ENCODE measurements around the gene PIGT. TPM values are rescaled to one million over a fixed set of nuclear protein-coding genes. Genes with fewer than 3 reads are reported as not detected.

The PIGT gene
- total RNA-seq, 2 experiments from 2014 or later: 89.2 to 104 TPM

DNA sequence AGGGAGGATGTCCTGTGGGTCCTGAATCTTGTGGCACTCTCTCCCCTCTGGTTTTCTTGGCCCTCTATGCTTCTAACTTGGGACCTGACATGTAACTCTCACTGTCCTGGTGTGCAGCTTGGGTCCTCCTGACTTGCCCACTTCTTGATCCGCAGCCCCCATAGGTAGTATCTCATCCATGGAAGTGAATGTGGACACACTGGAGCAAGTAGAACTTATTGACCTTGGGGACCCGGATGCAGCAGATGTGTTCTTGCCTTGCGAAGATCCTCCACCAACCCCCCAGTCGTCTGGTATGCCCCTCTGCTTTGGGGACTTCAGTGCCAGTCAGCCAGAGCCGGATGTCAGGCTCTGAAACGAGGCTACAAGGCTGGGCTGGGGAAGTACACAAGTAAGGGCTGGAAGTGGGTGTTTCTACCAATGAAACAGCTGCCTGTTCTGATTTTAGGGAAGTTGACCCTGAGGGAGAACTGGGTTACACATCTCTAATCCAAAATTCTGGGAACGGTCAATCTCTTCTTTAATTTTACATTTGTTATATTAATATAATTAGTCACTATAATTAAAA lies 7.2 kb upstream of the PIGT start:
- Histone ChIP-seq H3K4me1 (ENCODE audit: insufficient read depth, low read length, poor library complexity, severe bottlenecking) (no peaks in the 10 kb centered on the region), H3K36me3 (ENCODE audit: insufficient read depth, low read length) (no peaks in the 10 kb centered on the region), H3K79me2 (ENCODE audit: insufficient read depth, low read depth, low read length) (no peaks in the 10 kb centered on the region), H3K9me2 (ENCODE audit: insufficient read depth, low read length) (no peaks in the 10 kb centered on the region), H2AFZ (ENCODE audit: low read length) (no peak overlapping the region), H3K9me3 (ENCODE audit: low read length) (no peaks in the 10 kb centered on the region), H4K20me1 (ENCODE audit: insufficient read depth, low read length) (no peaks in the 10 kb centered on the region), H3K27ac (ENCODE audit: low read depth, low read length, poor library complexity, severe bottlenecking) (no peak overlapping the region), H3K4me2 (ENCODE audit: low read length) (no peak overlapping the region), H3K4me3 (ENCODE audit: low read depth, low read length, poor library complexity, severe bottlenecking) (no peak overlapping the region)
- ChIA-PET CTCF (ENCODE audit: unreplicated experiment) (no interaction called here), POLR2A (no interaction called here)
- no TSS peak for BruUV-seq (replicated peaks)
- DNase-seq (ENCODE audit: low spot score): peak; percentile 27
- TF ChIP-seq EZH2phosphoT487 (IDR thresholded peaks at IDR 0.05; ENCODE audit: borderline replicate concordance, low read depth, low read length): no peak
- TF ChIP-seq, protein P1, sequence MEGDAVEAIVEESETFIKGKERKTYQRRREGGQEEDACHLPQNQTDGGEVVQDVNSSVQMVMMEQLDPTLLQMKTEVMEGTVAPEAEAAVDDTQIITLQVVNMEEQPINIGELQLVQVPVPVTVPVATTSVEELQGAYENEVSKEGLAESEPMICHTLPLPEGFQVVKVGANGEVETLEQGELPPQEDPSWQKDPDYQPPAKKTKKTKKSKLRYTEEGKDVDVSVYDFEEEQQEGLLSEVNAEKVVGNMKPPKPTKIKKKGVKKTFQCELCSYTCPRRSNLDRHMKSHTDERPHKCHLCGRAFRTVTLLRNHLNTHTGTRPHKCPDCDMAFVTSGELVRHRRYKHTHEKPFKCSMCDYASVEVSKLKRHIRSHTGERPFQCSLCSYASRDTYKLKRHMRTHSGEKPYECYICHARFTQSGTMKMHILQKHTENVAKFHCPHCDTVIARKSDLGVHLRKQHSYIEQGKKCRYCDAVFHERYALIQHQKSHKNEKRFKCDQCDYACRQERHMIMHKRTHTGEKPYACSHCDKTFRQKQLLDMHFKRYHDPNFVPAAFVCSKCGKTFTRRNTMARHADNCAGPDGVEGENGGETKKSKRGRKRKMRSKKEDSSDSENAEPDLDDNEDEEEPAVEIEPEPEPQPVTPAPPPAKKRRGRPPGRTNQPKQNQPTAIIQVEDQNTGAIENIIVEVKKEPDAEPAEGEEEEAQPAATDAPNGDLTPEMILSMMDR (conservative IDR thresholded peaks at IDR 0.05; ENCODE audit: low read length): no peak
- intact Hi-C loops (cut with micrococcal nuclease; ENCODE audit: unreplicated experiment): no loop called here

DNA sequence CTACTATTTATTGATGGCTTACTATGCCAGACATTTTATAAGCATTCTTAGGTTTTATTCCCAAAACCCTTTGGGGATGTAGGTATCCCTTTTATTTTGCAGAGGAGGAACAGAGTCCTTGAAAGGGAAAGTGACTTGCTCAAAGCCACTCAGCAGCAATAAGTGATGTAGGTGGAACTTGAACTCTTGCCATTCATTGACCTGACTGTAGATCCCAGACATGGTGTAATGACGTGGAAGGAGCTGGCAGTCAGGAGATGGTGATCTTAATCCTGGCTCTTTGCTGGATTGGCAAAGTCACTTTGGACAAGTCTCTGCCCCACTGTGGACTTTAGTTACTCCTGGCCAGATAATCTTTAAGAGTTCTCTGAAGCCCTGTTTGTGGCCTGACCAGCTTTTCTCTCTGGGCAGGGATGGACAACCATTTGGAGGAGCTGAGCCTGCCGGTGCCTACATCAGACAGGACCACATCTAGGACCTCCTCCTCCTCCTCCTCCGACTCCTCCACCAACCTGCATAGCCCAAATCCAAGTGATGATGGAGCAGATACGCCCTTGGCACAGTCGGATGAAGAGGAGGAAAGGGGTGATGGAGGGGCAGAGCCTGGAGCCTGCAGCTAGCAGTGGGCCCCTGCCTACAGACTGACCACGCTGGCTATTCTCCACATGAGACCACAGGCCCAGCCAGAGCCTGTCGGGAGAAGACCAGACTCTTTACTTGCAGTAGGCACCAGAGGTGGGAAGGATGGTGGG lies 6.2 kb upstream of the PIGT start:
- Histone ChIP-seq H3K27ac (ENCODE audit: low read depth, low read length, poor library complexity, severe bottlenecking) (no peak overlapping the region), H3K36me3 (ENCODE audit: insufficient read depth, low read length) (no peaks in the 10 kb centered on the region), H3K4me3 (ENCODE audit: low read depth, low read length, poor library complexity, severe bottlenecking) (no peak overlapping the region), H3K9me2 (ENCODE audit: insufficient read depth, low read length) (no peaks in the 10 kb centered on the region), H3K9me3 (ENCODE audit: low read length) (no peaks in the 10 kb centered on the region), H3K4me2 (ENCODE audit: low read length) (no peak overlapping the region), H2AFZ (ENCODE audit: low read length) (no peak overlapping the region), H4K20me1 (ENCODE audit: insufficient read depth, low read length) (no peaks in the 10 kb centered on the region), H3K79me2 (ENCODE audit: insufficient read depth, low read depth, low read length) (no peaks in the 10 kb centered on the region), H3K4me1 (ENCODE audit: insufficient read depth, low read length, poor library complexity, severe bottlenecking) (peaks cover 8% of the 10 kb centered on the region)
- ChIA-PET POLR2A (no interaction called here), CTCF (ENCODE audit: unreplicated experiment) (no interaction called here)
- BruUV-seq (replicated peaks): no TSS peak
- no peak for DNase-seq (ENCODE audit: low spot score)
- TF ChIP-seq EZH2phosphoT487 (IDR thresholded peaks at IDR 0.05; ENCODE audit: borderline replicate concordance, low read depth, low read length): no peak
- TF ChIP-seq, protein P1 (conservative IDR thresholded peaks at IDR 0.05; ENCODE audit: low read length): no peak
- intact Hi-C loops (cut with micrococcal nuclease; ENCODE audit: unreplicated experiment): no loop called here

DNA sequence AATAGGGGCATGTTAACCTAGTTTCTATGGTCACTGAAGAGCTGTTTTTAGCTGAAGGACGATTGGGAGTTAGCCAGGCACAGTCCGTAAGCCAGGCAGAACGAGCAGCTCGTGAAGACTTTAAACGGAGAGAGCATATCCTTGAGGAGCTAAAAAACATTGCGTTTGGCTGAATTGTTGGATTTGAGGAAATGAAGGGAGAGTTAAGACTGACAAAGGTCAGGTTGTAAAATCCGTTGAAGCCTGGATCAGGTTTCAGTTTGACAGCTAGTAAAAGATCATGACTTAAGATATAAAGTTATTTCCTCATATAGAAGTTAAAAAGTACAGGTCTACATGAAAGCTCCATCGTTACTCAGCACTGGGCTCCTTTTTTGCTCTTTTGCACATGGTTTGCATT lies 5.1 kb upstream of the PIGT start:
- Histone ChIP-seq H3K4me2 (ENCODE audit: low read length) (no peak overlapping the region), H3K27ac (ENCODE audit: low read depth, low read length, poor library complexity, severe bottlenecking) (no peak overlapping the region), H4K20me1 (ENCODE audit: insufficient read depth, low read length) (no peaks in the 10 kb centered on the region), H3K9me3 (ENCODE audit: low read length) (no peaks in the 10 kb centered on the region), H3K9me2 (ENCODE audit: insufficient read depth, low read length) (no peaks in the 10 kb centered on the region), H3K79me2 (ENCODE audit: insufficient read depth, low read depth, low read length) (peaks cover 10% of the 10 kb centered on the region; the same call in 1 of the 2 replicates), H2AFZ (ENCODE audit: low read length) (no peak overlapping the region), H3K4me3 (ENCODE audit: low read depth, low read length, poor library complexity, severe bottlenecking) (no peak overlapping the region), H3K4me1 (ENCODE audit: insufficient read depth, low read length, poor library complexity, severe bottlenecking) (peaks cover 18% of the 10 kb centered on the region), H3K36me3 (ENCODE audit: insufficient read depth, low read length) (no peaks in the 10 kb centered on the region)
- DNase-seq (ENCODE audit: low spot score): no peak
- no peak for TF ChIP-seq EZH2phosphoT487 (IDR thresholded peaks at IDR 0.05; ENCODE audit: borderline replicate concordance, low read depth, low read length)
- TF ChIP-seq, protein P1 (conservative IDR thresholded peaks at IDR 0.05; ENCODE audit: low read length): no peak
- no TSS peak for BruUV-seq (replicated peaks)
- POLR2A ChIA-PET: no interaction called here
- intact Hi-C loops (cut with micrococcal nuclease; ENCODE audit: unreplicated experiment): no loop called here
- CTCF ChIA-PET (ENCODE audit: unreplicated experiment): no interaction called here
